Peyer's patch (tissue), 4 donors: ENCODE data around the gene PAFAH1B2.

Experiments used
- CTCF ChIP-seq, 6 experiments: fragments of 450-650 bp in 4 of 6; fragments of 200-600 bp in 2 of 6; sonication (generic) in 1 of 6; IDR thresholded peaks; one replicate each; pipeline ENCODE4 v1.5.1; 2017 to 2019; ENCODE audit warnings: antibody characterized with exemption in 6 of 6, mild to moderate bottlenecking in 3 of 6, moderate library complexity in 1 of 6
- POLR2A ChIP-seq, 2 donors: fragments of 450-650 bp; IDR thresholded peaks; one replicate each; pipeline ENCODE4 v1.5.1; 2017; ENCODE audit warnings: antibody characterized with exemption in 2 of 2, mild to moderate bottlenecking in 2 of 2, moderate library complexity in 2 of 2

GRCh38 chr11:117194267-117194666, 50.2 kb downstream of the PAFAH1B2 start:
- TF ChIP-seq CTCF (IDR thresholded peaks at IDR 0.05), result no peak
- no peak for TF ChIP-seq POLR2A (IDR thresholded peaks at IDR 0.05)
